MM.1S (cell line): Measurements from ENCODE around the gene CAMKK2.

Experiments used
- EZH2 ChIP-seq: fragments of 300-600 bp; sonication (generic); optimal IDR thresholded peaks from 2 replicates; pipeline ENCODE3; 2017; ENCODE audit warnings: low read depth, mild to moderate bottlenecking, antibody characterized with exemption, low read length, mixed read lengths
- EZH2phosphoT487 ChIP-seq: fragments of 300-600 bp; sonication (generic); IDR thresholded peaks from 2 replicates; pipeline ENCODE4 v1.6.1; 2018; ENCODE audit warnings: antibody characterized with exemption, low read length
- TF ChIP-seq, protein P1 (sequence below): fragments of 300-600 bp; sonication (generic); IDR thresholded peaks from 2 replicates; pipeline ENCODE4 v1.5.1; 2016; ENCODE audit warnings: antibody characterized with exemption, low read length, mixed read lengths

DNA sequence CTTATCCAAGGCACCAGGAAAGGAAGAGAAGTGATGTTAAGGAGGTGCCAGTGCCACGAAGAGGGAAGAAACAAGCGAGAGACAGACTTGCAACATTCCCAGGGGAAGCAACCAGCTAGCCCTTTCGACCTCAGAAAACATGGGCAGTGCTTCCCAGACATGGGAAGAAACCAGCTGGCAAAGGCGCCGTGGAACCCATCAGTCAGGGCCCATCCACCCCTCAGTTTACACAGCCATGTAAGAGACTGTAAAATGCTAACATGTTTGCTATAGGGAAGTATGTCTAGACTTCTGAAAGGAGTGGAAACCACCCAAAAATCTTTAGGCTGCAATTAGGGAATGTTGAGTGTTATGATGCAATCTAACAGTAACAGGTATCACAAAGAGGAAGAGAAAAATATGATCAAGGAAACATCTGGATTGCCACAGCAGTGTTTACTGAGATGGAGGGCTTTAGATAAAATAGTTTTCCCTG lies 29.4 kb upstream of the CAMKK2 start:
- TF ChIP-seq EZH2phosphoT487, result no peak
- TF ChIP-seq, protein P1, sequence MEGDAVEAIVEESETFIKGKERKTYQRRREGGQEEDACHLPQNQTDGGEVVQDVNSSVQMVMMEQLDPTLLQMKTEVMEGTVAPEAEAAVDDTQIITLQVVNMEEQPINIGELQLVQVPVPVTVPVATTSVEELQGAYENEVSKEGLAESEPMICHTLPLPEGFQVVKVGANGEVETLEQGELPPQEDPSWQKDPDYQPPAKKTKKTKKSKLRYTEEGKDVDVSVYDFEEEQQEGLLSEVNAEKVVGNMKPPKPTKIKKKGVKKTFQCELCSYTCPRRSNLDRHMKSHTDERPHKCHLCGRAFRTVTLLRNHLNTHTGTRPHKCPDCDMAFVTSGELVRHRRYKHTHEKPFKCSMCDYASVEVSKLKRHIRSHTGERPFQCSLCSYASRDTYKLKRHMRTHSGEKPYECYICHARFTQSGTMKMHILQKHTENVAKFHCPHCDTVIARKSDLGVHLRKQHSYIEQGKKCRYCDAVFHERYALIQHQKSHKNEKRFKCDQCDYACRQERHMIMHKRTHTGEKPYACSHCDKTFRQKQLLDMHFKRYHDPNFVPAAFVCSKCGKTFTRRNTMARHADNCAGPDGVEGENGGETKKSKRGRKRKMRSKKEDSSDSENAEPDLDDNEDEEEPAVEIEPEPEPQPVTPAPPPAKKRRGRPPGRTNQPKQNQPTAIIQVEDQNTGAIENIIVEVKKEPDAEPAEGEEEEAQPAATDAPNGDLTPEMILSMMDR, result no peak
- TF ChIP-seq EZH2, result no peak
